GM23338 (cell line): Measurements from ENCODE around the gene PLEKHG2. TPM values are rescaled to one million over a fixed set of nuclear protein-coding genes. Genes with fewer than 3 reads are reported as not detected.
A peak's percentile ranks its signal among the peaks of the same experiment; 100 is the strongest.

ENCODE experiments used
- ATAC-seq: fragments of 200-7000 bp; cut with Tn5 transposase; 3 replicates; pipeline ENCODE4 v1.9.1; 2020
- DNase-seq: peaks from one replicate; pipeline ENCODE4 v3.0.0-alpha.2; 2015; ENCODE audit warnings: low spot score
- H2AFZ ChIP-seq: fragments of 200-600 bp; sonication (generic); 2 replicates; pipeline ENCODE4 v1.8.0; 2016; ENCODE audit warnings: antibody characterized with exemption, mild to moderate bottlenecking, moderate library complexity
- H3F3A ChIP-seq: fragments of 200-600 bp; sonication (generic); replicated peaks from 2 replicates; pipeline ENCODE4 v1.8.0; 2017; ENCODE audit warnings: antibody characterized with exemption, mixed run types, low read depth
- H3K27ac ChIP-seq: fragments of 200-600 bp; sonication (generic); 2 replicates; pipeline ENCODE4 v1.6.1; 2016; ENCODE audit warnings: low read depth
- H3K27me3 ChIP-seq: fragments of 200-600 bp; sonication (generic); 2 replicates; pipeline ENCODE4 v1.8.0; 2016; ENCODE audit warnings: mild to moderate bottlenecking, mixed run types, moderate library complexity; ENCODE audit not compliant: insufficient read depth
- H3K36me3 ChIP-seq: fragments of 200-600 bp; sonication (generic); 2 replicates; pipeline ENCODE4 v1.8.0; 2016; ENCODE audit warnings: mild to moderate bottlenecking; ENCODE audit not compliant: insufficient read depth
- H3K4me1 ChIP-seq: fragments of 200-600 bp; sonication (generic); 2 replicates; pipeline ENCODE4 v1.8.0; 2016; ENCODE audit warnings: mild to moderate bottlenecking, moderate library complexity; ENCODE audit not compliant: insufficient read depth
- H3K4me2 ChIP-seq: fragments of 200-600 bp; sonication (generic); 2 replicates; pipeline ENCODE4 v1.7.1; 2017; ENCODE audit warnings: mixed run types
- H3K4me3 ChIP-seq: fragments of 200-600 bp; sonication (generic); 2 replicates; pipeline ENCODE4 v1.6.1; 2016; ENCODE audit warnings: mixed run types
- H3K79me2 ChIP-seq: fragments of 200-600 bp; sonication (generic); replicated peaks from 2 replicates; pipeline ENCODE4 v1.8.0; 2017; ENCODE audit warnings: mild to moderate bottlenecking; ENCODE audit not compliant: insufficient read depth
- H3K9me2 ChIP-seq: fragments of 200-600 bp; sonication (generic); 2 replicates; pipeline ENCODE4 v1.8.0; 2017; ENCODE audit not compliant: insufficient read depth
- H4K20me1 ChIP-seq: fragments of 200-600 bp; sonication (generic); replicated peaks from 2 replicates; pipeline ENCODE4 v1.8.0; 2017; ENCODE audit warnings: mild to moderate bottlenecking; ENCODE audit not compliant: insufficient read depth
- H3K27ac Mint-ChIP-seq: 2 replicates; pipeline ENCODE4 v1.8.0; 2020; ENCODE audit warnings: inconsistent platforms, mild to moderate bottlenecking, moderate library complexity, mixed read lengths
- H3K27me3 Mint-ChIP-seq: 3 replicates; pipeline ENCODE4 v1.8.0; 2022; ENCODE audit warnings: low read depth, mild to moderate bottlenecking, moderate library complexity, mixed read lengths, inconsistent platforms; ENCODE audit not compliant: insufficient read depth, poor library complexity
- H3K36me3 Mint-ChIP-seq: 3 replicates; pipeline ENCODE4 v1.8.0; 2021; ENCODE audit warnings: low read depth, mild to moderate bottlenecking, inconsistent platforms, moderate library complexity, mixed read lengths
- H3K4me1 Mint-ChIP-seq: 3 replicates; pipeline ENCODE4 v1.8.0; 2020; ENCODE audit warnings: mild to moderate bottlenecking, inconsistent platforms, mixed read lengths
- H3K4me3 Mint-ChIP-seq: 3 replicates; pipeline ENCODE4 v1.8.0; 2021; ENCODE audit warnings: moderate library complexity, mild to moderate bottlenecking, inconsistent platforms, mixed read lengths
- H3K9me3 Mint-ChIP-seq: 3 replicates; pipeline ENCODE4 v1.8.0; 2020; ENCODE audit warnings: moderate library complexity, mild to moderate bottlenecking, inconsistent platforms, mixed read lengths
- JUNB ChIP-seq: IDR thresholded peaks from one replicate; pipeline ENCODE4 v1.6.1; 2016; ENCODE audit warnings: antibody characterized with exemption; ENCODE audit not compliant: unreplicated experiment
- polyA plus RNA-seq: library from polyadenylated mRNA; unstranded; fragments of >200 nt; fragmentation: Nextera tagmentation; extraction: Ambion mirVana; gene quantifications from 2 replicates; pipeline ENCODE4 v1.2.1, GENCODE V29; 2016
- total RNA-seq: library from RNA; depleted of rRNA; stranded (reverse); fragments of >200 nt; shearing (Covaris generic); gene quantifications from 2 replicates; pipeline ENCODE4 v1.2.3, GENCODE V29; 2014
- TF ChIP-seq, protein P1 (sequence below): IDR thresholded peaks from 2 replicates; pipeline ENCODE4 v1.6.1; 2016; ENCODE audit warnings: antibody characterized with exemption
- TF ChIP-seq, protein P2 (sequence below), 2 experiments: fragments of 200-600 bp in 1 of 2; sonication (generic) in 1 of 2; conservative IDR thresholded peaks; 2 replicates each; pipeline versions ENCODE4 v1.5.1 to v1.6.1; 2016 to 2017; ENCODE audit warnings: antibody characterized with exemption in 2 of 2, low read depth in 2 of 2, mild to moderate bottlenecking in 2 of 2, moderate library complexity in 1 of 2
- TF ChIP-seq, protein P3 (sequence below): IDR thresholded peaks from one replicate; pipeline ENCODE4 v1.6.1; 2018; ENCODE audit warnings: antibody characterized with exemption; ENCODE audit not compliant: unreplicated experiment

PLEKHG2 gene
- total and polyA plus RNA-seq, 2 experiments from 2014 or later, result 15.5 to 41.3 TPM

DNA sequence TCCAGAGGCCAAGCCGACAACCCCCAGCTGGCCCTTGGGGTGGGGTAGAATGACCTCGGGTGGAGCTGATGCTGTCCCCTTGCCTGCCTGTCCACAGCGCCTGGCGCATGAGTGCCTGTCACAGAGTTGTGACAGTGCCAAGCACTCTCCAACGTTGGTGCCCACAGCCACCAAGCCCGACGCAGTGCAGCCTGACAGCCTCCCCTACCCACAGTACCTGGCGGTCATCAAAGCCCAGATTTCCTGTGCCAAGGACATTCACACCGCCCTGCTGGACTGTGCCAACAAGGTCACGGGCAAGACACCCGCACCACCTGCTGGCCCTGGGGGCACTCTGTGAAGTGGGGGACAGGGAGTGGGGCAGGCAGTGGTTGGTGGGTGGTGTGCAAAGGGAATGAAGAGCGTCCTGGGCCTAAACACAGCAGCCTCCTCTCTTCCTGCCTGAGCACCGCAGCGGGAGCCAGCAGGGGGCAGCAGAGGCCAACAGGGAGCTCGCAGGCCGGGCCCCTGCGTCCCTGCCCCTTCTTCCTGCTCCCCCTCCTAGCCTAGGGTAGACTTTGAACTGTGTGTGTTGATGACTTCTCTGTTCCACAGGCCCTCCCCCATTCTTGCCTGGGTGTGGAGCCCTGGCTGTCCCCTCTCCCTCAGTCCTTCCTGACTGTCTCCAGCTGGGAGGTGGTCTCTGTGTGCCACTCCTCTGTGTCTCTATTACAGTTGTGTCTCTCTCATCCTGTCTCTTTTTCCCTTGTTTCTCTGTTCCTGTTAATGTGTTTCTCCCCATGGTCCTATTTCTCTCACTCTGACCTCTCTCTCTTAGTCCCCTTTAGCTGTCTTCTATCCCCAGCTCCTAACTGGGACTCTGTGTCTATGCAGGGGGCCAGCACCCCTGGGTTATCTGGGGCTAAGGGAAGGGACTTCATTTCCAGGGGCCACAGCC, 14.8 kb upstream of the PLEKHG2 start:
- peaks cover 33% of the 10 kb centered on the region for H3K36me3 Mint-ChIP-seq
- Histone ChIP-seq H3K36me3 (0 out of 2 replicates have a peak, but pooled peaks cover 7% of the 10 kb centered on the region), H3K9me2 (no peaks in the 10 kb centered on the region), H3K79me2 (peaks cover 3% of the 10 kb centered on the region), H2AFZ (no peak overlapping the region), H3K4me2 (peak overlapping the region; percentile 51), H3K4me3 (peak overlapping the region; percentile 36; the same call in 1 of the 2 replicates), H3F3A (peaks cover 31% of the 10 kb centered on the region; the same call in 1 of the 2 replicates), H3K27ac (peak overlapping the region; percentile 80; the same call in 1 of the 2 replicates), H4K20me1 (no peaks in the 10 kb centered on the region; the same call in none of the 2 replicates), H3K27me3 (no peaks in the 10 kb centered on the region), H3K4me1 (peaks cover 18% of the 10 kb centered on the region; the same call in 1 of the 2 replicates)
- H3K4me3 Mint-ChIP-seq, result no peak overlapping the region
- ATAC-seq, result peak; percentile 87
- TF ChIP-seq JUNB, result no peak
- TF ChIP-seq, protein P1, sequence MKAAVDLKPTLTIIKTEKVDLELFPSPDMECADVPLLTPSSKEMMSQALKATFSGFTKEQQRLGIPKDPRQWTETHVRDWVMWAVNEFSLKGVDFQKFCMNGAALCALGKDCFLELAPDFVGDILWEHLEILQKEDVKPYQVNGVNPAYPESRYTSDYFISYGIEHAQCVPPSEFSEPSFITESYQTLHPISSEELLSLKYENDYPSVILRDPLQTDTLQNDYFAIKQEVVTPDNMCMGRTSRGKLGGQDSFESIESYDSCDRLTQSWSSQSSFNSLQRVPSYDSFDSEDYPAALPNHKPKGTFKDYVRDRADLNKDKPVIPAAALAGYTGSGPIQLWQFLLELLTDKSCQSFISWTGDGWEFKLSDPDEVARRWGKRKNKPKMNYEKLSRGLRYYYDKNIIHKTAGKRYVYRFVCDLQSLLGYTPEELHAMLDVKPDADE, result peak; percentile 29; the same call in 1 of the 2 replicates
- TF ChIP-seq, protein P2, sequence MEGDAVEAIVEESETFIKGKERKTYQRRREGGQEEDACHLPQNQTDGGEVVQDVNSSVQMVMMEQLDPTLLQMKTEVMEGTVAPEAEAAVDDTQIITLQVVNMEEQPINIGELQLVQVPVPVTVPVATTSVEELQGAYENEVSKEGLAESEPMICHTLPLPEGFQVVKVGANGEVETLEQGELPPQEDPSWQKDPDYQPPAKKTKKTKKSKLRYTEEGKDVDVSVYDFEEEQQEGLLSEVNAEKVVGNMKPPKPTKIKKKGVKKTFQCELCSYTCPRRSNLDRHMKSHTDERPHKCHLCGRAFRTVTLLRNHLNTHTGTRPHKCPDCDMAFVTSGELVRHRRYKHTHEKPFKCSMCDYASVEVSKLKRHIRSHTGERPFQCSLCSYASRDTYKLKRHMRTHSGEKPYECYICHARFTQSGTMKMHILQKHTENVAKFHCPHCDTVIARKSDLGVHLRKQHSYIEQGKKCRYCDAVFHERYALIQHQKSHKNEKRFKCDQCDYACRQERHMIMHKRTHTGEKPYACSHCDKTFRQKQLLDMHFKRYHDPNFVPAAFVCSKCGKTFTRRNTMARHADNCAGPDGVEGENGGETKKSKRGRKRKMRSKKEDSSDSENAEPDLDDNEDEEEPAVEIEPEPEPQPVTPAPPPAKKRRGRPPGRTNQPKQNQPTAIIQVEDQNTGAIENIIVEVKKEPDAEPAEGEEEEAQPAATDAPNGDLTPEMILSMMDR (conservative IDR thresholded peaks at IDR 0.05; ENCODE audit: low read depth in 2 of 2), result peak; percentile 85 to 99
- peaks cover 28% of the 10 kb centered on the region for H3K4me1 Mint-ChIP-seq
- peak; percentile 93 for DNase-seq
- H3K27ac Mint-ChIP-seq, result peak overlapping the region; percentile 22; the same call in 1 of the 2 replicates
- peaks cover 6% of the 10 kb centered on the region for H3K27me3 Mint-ChIP-seq
- 0 out of 3 replicates have a peak, but pooled peaks cover 4% of the 10 kb centered on the region for H3K9me3 Mint-ChIP-seq

DNA sequence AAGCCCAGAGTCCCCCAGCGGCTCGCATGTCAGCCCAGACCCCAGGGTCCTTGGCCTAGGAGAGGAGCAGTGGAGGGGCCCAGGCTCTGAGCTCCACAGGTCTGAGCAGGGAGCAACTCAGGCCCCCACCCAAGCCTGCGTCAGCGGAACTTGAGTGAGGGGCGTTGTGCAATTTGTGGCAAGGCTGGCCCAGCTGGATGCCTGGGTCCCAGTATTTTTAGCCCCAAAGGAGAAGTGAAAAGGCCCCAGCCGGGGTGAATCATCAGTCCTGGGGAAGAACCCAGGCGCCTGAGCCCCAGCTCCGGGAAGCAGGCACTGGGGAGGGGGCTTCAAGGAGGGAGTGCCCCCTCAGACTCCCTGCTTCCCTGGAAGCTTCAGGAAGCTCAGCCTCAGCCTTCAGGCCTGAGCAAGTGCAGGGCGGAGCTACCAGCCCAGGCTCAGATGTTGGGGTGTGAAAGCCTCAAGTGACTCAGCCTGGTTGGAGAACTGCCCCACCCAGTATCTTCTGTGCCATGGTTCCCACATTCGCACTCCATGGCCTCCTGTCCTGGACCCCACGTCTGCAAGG, 14.1 kb upstream of the PLEKHG2 start:
- DNase-seq, result no peak
- Histone ChIP-seq H2AFZ (no peak overlapping the region), H3K27me3 (no peaks in the 10 kb centered on the region), H3K9me2 (no peaks in the 10 kb centered on the region), H3K79me2 (no peaks in the 10 kb centered on the region; the same call in 1 of the 2 replicates), H3F3A (peaks cover 36% of the 10 kb centered on the region; the same call in 1 of the 2 replicates), H4K20me1 (no peaks in the 10 kb centered on the region; the same call in none of the 2 replicates), H3K27ac (peak overlapping the region; percentile 80; the same call in 1 of the 2 replicates), H3K36me3 (0 out of 2 replicates have a peak, but pooled peaks cover 7% of the 10 kb centered on the region), H3K4me3 (peak overlapping the region; percentile 36; the same call in 1 of the 2 replicates), H3K4me1 (peaks cover 18% of the 10 kb centered on the region; the same call in 1 of the 2 replicates), H3K4me2 (peak overlapping the region; percentile 51)
- Mint-ChIP-seq H3K27ac (peak overlapping the region; percentile 22; the same call in 1 of the 2 replicates), H3K36me3 (peaks cover 31% of the 10 kb centered on the region), H3K27me3 (peaks cover 10% of the 10 kb centered on the region), H3K4me3 (no peak overlapping the region), H3K4me1 (peaks cover 28% of the 10 kb centered on the region), H3K9me3 (peaks cover 4% of the 10 kb centered on the region; the same call in 1 of the 3 replicates)
- ATAC-seq, result no peak
- no peak for TF ChIP-seq JUNB
- TF ChIP-seq, protein P3, sequence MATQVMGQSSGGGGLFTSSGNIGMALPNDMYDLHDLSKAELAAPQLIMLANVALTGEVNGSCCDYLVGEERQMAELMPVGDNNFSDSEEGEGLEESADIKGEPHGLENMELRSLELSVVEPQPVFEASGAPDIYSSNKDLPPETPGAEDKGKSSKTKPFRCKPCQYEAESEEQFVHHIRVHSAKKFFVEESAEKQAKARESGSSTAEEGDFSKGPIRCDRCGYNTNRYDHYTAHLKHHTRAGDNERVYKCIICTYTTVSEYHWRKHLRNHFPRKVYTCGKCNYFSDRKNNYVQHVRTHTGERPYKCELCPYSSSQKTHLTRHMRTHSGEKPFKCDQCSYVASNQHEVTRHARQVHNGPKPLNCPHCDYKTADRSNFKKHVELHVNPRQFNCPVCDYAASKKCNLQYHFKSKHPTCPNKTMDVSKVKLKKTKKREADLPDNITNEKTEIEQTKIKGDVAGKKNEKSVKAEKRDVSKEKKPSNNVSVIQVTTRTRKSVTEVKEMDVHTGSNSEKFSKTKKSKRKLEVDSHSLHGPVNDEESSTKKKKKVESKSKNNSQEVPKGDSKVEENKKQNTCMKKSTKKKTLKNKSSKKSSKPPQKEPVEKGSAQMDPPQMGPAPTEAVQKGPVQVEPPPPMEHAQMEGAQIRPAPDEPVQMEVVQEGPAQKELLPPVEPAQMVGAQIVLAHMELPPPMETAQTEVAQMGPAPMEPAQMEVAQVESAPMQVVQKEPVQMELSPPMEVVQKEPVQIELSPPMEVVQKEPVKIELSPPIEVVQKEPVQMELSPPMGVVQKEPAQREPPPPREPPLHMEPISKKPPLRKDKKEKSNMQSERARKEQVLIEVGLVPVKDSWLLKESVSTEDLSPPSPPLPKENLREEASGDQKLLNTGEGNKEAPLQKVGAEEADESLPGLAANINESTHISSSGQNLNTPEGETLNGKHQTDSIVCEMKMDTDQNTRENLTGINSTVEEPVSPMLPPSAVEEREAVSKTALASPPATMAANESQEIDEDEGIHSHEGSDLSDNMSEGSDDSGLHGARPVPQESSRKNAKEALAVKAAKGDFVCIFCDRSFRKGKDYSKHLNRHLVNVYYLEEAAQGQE, result no peak
